HepG2 (cell line): Measurements from ENCODE around the gene SLC7A6OS. TPM values are rescaled to one million over a fixed set of nuclear protein-coding genes. Genes with fewer than 3 reads are reported as not detected.

ENCODE experiments used
- ATAC-seq: fragments of 200-7000 bp; cut with Tn5 transposase; 3 replicates; pipeline ENCODE4 v1.9.1; 2020; ENCODE audit warnings: mild to moderate bottlenecking, moderate library complexity
- BruUV-seq: library from RNA; stranded (reverse); fragments of 400-500 nt; replicated peaks from 2 replicates; lab custom pipeline; 2021; lab: Mats Ljungman, UMichigan
- CTCF ChIA-PET: fragments of 300-600 bp; formaldehyde crosslinking; extraction: SDS; loops from one replicate; lab custom pipeline; 2021; ENCODE audit warnings: low total read pairs, inconsistent platforms, low intra/inter-chr PET ratio; lab: Yijun Ruan, JAX
- POLR2A ChIA-PET: fragments of 350-600 bp; sonication (Branson Sonifier 250); formaldehyde crosslinking; loops from one replicate; lab custom pipeline; 2020; ENCODE audit warnings: antibody characterized with exemption, inconsistent platforms; lab: Yijun Ruan, JAX
- DNase-seq: peaks from one replicate; pipeline ENCODE4 v3.0.0-alpha.2; 2015; ENCODE audit warnings: low spot score
- FAIRE-seq: peaks from 3 replicates; lab custom pipeline; 2011; peaks lifted over from hg19 to GRCh38; lab: Jason Lieb, UNC
- H2AFZ ChIP-seq: one replicate; pipeline ENCODE4 v1.6.1; 2011; ENCODE audit warnings: low read length, inconsistent platforms
- H3K27ac ChIP-seq: fragments of 300-600 bp; 3 replicates; pipeline ENCODE4 v1.8.0; 2011; ENCODE audit warnings: mixed run types, mild to moderate bottlenecking, mixed read lengths, low read length, inconsistent platforms; ENCODE audit not compliant: insufficient read depth; ENCODE audit errors: extremely low read length
- H3K27me3 ChIP-seq, 2 experiments: fragments of 200-600 bp in 1 of 2; 2 replicates in 1 of 2; 3 replicates in 1 of 2; pipeline versions ENCODE4 v1.6.0 to v1.8.0; 2011; ENCODE audit warnings: low read length in 2 of 2, mild to moderate bottlenecking in 2 of 2, moderate library complexity in 2 of 2, inconsistent platforms in 1 of 2; ENCODE audit not compliant: insufficient read depth in 2 of 2, control insufficient read depth in 1 of 2
- H3K36me3 ChIP-seq, 2 experiments: fragments of 200-600 bp in 1 of 2; replicated peaks in 1 of 2; 2 replicates in 1 of 2; 3 replicates in 1 of 2; pipeline versions ENCODE4 v1.5.1 to v1.8.0; 2011; ENCODE audit warnings: low read length in 2 of 2, inconsistent platforms in 1 of 2; ENCODE audit not compliant: insufficient read depth in 2 of 2, control insufficient read depth in 1 of 2
- H3K4me1 ChIP-seq: 2 replicates; pipeline ENCODE4 v1.5.1; 2012; ENCODE audit warnings: low read length, inconsistent platforms; ENCODE audit not compliant: insufficient read depth
- H3K4me2 ChIP-seq: 2 replicates; pipeline ENCODE4 v1.6.0; 2011; ENCODE audit warnings: low read depth, low read length, inconsistent platforms
- H3K4me3 ChIP-seq, 3 experiments: fragments of 200-600 bp in 1 of 3; sonication (generic), shearing (Covaris generic) in 1 of 3; replicated peaks in 1 of 3; 2 replicates each; pipeline ENCODE4 v1.5.1; 2011 to 2016; ENCODE audit warnings: low read length in 3 of 3, inconsistent platforms in 2 of 3, low read depth in 2 of 3, mild to moderate bottlenecking in 2 of 3, control low read depth in 1 of 3, mixed read lengths in 1 of 3; ENCODE audit not compliant: insufficient read depth in 1 of 3
- H3K79me2 ChIP-seq: one replicate; pipeline ENCODE4 v1.6.1; 2011; ENCODE audit warnings: low read length, inconsistent platforms; ENCODE audit not compliant: insufficient read depth
- H3K9ac ChIP-seq: 2 replicates; pipeline ENCODE4 v1.6.0; 2011; ENCODE audit warnings: mild to moderate bottlenecking, low read depth, low read length, inconsistent platforms; ENCODE audit not compliant: insufficient read depth
- H3K9me3 ChIP-seq: 2 replicates; pipeline ENCODE4 v1.5.1; 2012; ENCODE audit warnings: mild to moderate bottlenecking, low read length
- H4K20me1 ChIP-seq: 2 replicates; pipeline ENCODE4 v1.6.0; 2011; ENCODE audit warnings: inconsistent platforms, mild to moderate bottlenecking, low read length, moderate library complexity; ENCODE audit not compliant: insufficient read depth
- AHR ChIP-seq: IDR thresholded peaks from 2 replicates; pipeline ENCODE4 v1.6.1; 2018; ENCODE audit warnings: missing genetic modification reagents, missing compliant biosample characterization
- IRF1 ChIP-seq: sonication (generic); formaldehyde crosslinking; IDR thresholded peaks from 2 replicates; pipeline ENCODE4 v1.4.0; 2020; ENCODE audit warnings: low read depth, mild to moderate bottlenecking, missing genetic modification reagents
- NFIC ChIP-seq: IDR thresholded peaks from 2 replicates; pipeline ENCODE4 v1.6.1; 2012; ENCODE audit warnings: mild to moderate bottlenecking, low read length, inconsistent platforms
- SKI ChIP-seq: fragments of 450-650 bp; IDR thresholded peaks from one replicate; pipeline ENCODE4 v1.6.1; 2018; ENCODE audit warnings: mild to moderate bottlenecking; ENCODE audit not compliant: partially characterized antibody
- SSRP1 ChIP-seq: IDR thresholded peaks from 2 replicates; pipeline ENCODE4 v1.6.1; 2016; ENCODE audit warnings: control low read depth
- ZBTB33 ChIP-seq: sonication (generic); formaldehyde crosslinking; IDR thresholded peaks from 2 replicates; pipeline ENCODE4 v1.4.0; 2020; ENCODE audit warnings: missing genetic modification reagents
- ZNF598 ChIP-seq: sonication (generic); formaldehyde crosslinking; IDR thresholded peaks from 2 replicates; pipeline ENCODE4 v1.5.1; 2020; ENCODE audit warnings: mild to moderate bottlenecking, missing genetic modification reagents, borderline replicate concordance
- ZNF737 ChIP-seq: sonication (generic); formaldehyde crosslinking; IDR thresholded peaks from 2 replicates; pipeline ENCODE4 v1.5.0; 2020; ENCODE audit warnings: missing genetic modification reagents, mild to moderate bottlenecking, borderline replicate concordance
- WGBS: methylation state at CpG from one replicate; pipeline ENCODE4 v1.1.6; 2017; ENCODE audit warnings: low lambda C conversion rate; 5-methylcytosine and 5-hydroxymethylcytosine counted together
- in situ Hi-C: cut with HindIII; loops from 2 replicates; pipeline ENCODE4 v1.10.0; 2017; ENCODE audit warnings: low pct_unique_long_range_greater_than_20kb; ENCODE audit not compliant: extremely low pct_ligation_motif_present
- intact Hi-C: fragments of 100-400 bp; cut with micrococcal nuclease; formaldehyde crosslinking; loops from one replicate; pipeline ENCODE4 v1.10.0; 2022; ENCODE audit not compliant: unreplicated experiment
- polyA plus RNA-seq, 8 experiments: library from polyadenylated mRNA; depleted of rRNA in 3 of 8; stranded (reverse) in 7 of 8; unstranded in 1 of 8; fragments of >200 nt; fragmentation: Illumina TruSeq in 4 of 8; extraction: Trizol in 4 of 8; gene quantifications; 2 replicates each; pipeline versions ENCODE4 v1.2.1 to v1.2.3, GENCODE V29; 2011 to 2016; ENCODE audit warnings: low read depth in 4 of 8, missing spikeins in 1 of 8, mixed read lengths in 1 of 8; ENCODE audit not compliant: insufficient read depth in 1 of 8
- total RNA-seq, 5 experiments: library from RNA; depleted of rRNA; stranded (reverse); fragments of >200 nt; fragmentation: Illumina TruSeq; extraction: Trizol; gene quantifications; 2 replicates each; pipeline ENCODE4 v1.2.3, GENCODE V29; 2016; ENCODE audit warnings: low read depth in 1 of 5
- TF ChIP-seq, protein P1 (sequence below): sonication (generic); formaldehyde crosslinking; IDR thresholded peaks from 2 replicates; pipeline ENCODE4 v1.4.0; 2020; ENCODE audit warnings: missing genetic modification reagents, borderline replicate concordance
- TF ChIP-seq, protein P2 (sequence below): sonication (generic); formaldehyde crosslinking; IDR thresholded peaks from 2 replicates; pipeline ENCODE4 v1.9.0; 2022; ENCODE audit warnings: low read depth, missing genetic modification reagents

SLC7A6OS gene
- total and polyA plus RNA-seq, 2 of the 13 experiments (the other 11 are each of a cell fraction or from before 2014, with no cell fraction given) = 11.2 to 21.5 TPM

DNA sequence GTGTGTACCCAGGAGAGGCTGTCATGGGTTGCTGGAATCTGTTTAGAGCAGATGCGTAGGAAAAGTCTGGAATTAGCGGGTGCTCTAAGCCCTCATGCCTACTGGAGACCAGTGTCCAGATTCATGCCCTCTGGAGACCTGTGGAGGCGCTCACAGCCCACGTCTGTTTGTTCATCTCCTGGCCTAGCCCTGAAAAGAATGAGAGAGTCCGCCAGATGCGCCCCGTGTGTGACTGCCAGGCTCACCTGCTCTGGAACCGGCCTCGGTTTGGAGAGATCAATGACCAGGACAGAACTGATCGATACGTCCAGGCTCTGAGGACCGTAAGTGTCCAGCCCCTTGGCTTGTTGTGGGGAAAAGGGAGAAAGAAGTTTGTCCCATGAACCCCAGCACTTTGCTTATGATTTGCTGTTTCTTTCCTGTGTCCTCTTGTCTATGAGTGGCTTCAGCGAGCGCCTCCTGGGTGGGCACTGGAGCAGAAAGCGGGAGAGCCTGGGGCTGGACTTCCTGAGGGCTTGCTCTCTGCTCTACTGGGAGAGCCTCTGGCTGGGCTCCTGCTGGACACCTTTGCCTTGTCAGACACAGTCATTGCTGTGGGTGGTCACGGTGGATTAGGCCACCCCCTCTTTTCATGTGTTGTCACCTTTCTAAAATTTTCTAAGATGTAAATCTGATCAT, 35.4 kb upstream of the SLC7A6OS start:
- no peak overlapping the region for H2AFZ ChIP-seq
- H3K79me2 ChIP-seq = no peaks in the 10 kb centered on the region
- no peak overlapping the region for H3K9ac ChIP-seq
- peak; percentile 42 for ATAC-seq
- no peak overlapping the region for H3K4me3 ChIP-seq
- intact Hi-C loops (no loop called here), in situ Hi-C loops (no loop called here)
- H4K20me1 ChIP-seq = no peaks in the 10 kb centered on the region
- H3K4me2 ChIP-seq = no peak overlapping the region
- FAIRE-seq = no peak
- H3K27me3 ChIP-seq = no peaks in the 10 kb centered on the region
- BruUV-seq = no TSS peak
- 0 out of 2 replicates have a peak, but pooled peaks have one; percentile 12 for TF ChIP-seq ZBTB33 (CRISPR knock-in tag)
- no peak for TF ChIP-seq ZNF737 (CRISPR knock-in tag)
- peaks cover 44 to 92% of the 10 kb centered on the region in 2 experiments for H3K36me3 ChIP-seq
- DNase-seq = no peak
- no peaks in the 10 kb centered on the region for H3K4me1 ChIP-seq
- H3K27ac ChIP-seq = no peak overlapping the region
- 97% methylated on average over 16 of the region's 16 CpGs for WGBS
- no peaks in the 10 kb centered on the region for H3K9me3 ChIP-seq
- POLR2A ChIA-PET = no interaction called here
- CTCF ChIA-PET = no interaction called here

GRCh38 chr16:68345351-68345810, 34.6 kb upstream of the SLC7A6OS start:
- no peaks in the 10 kb centered on the region for H4K20me1 ChIP-seq
- H3K79me2 ChIP-seq = no peaks in the 10 kb centered on the region
- TF ChIP-seq IRF1 (no peak), NFIC (no peak), AHR (CRISPR knock-in tag) (no peak), ZNF598 (no peak), SKI (no peak), SSRP1 (CRISPR knock-in tag) (no peak)
- TF ChIP-seq, protein P1, sequence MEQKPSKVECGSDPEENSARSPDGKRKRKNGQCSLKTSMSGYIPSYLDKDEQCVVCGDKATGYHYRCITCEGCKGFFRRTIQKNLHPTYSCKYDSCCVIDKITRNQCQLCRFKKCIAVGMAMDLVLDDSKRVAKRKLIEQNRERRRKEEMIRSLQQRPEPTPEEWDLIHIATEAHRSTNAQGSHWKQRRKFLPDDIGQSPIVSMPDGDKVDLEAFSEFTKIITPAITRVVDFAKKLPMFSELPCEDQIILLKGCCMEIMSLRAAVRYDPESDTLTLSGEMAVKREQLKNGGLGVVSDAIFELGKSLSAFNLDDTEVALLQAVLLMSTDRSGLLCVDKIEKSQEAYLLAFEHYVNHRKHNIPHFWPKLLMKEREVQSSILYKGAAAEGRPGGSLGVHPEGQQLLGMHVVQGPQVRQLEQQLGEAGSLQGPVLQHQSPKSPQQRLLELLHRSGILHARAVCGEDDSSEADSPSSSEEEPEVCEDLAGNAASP = no peak
- TF ChIP-seq, protein P2, sequence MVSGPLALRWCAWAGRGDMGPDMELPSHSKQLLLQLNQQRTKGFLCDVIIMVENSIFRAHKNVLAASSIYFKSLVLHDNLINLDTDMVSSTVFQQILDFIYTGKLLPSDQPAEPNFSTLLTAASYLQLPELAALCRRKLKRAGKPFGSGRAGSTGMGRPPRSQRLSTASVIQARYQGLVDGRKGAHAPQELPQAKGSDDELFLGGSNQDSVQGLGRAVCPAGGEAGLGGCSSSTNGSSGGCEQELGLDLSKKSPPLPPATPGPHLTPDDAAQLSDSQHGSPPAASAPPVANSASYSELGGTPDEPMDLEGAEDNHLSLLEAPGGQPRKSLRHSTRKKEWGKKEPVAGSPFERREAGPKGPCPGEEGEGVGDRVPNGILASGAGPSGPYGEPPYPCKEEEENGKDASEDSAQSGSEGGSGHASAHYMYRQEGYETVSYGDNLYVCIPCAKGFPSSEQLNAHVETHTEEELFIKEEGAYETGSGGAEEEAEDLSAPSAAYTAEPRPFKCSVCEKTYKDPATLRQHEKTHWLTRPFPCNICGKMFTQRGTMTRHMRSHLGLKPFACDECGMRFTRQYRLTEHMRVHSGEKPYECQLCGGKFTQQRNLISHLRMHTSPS (CRISPR knock-in tag) = no peak
- peaks cover 44 to 92% of the 10 kb centered on the region in 2 experiments for H3K36me3 ChIP-seq
- H3K9ac ChIP-seq = no peak overlapping the region
- BruUV-seq = no TSS peak
- no peak overlapping the region for H3K27ac ChIP-seq
- CTCF ChIA-PET = no interaction called here
- FAIRE-seq (no peak), DNase-seq (no peak), ATAC-seq (no peak)
- no peaks in the 10 kb centered on the region for H3K9me3 ChIP-seq
- H2AFZ ChIP-seq = no peak overlapping the region
- H3K4me3 ChIP-seq = no peak overlapping the region
- in situ Hi-C loops (no loop called here), intact Hi-C loops (no loop called here)
- no peaks in the 10 kb centered on the region for H3K4me1 ChIP-seq
- POLR2A ChIA-PET = no interaction called here
- WGBS = 95% methylated on average over 11 of the region's 11 CpGs
- H3K27me3 ChIP-seq = no peaks in the 10 kb centered on the region
- no peak overlapping the region for H3K4me2 ChIP-seq
